Central memory CD4-positive, alpha-beta T cell (primary cell): Measurements from ENCODE around the gene MMP23B.
"Not testable (repeated sequence)": the region's sequence is repeated elsewhere in the genome, so short reads cannot be mapped to it uniquely, and the experiment has no call there.

Experiments
- DNase-seq: peaks from one replicate; pipeline ENCODE4 v3.0.0; 2022

Gene MMP23B

DNA sequence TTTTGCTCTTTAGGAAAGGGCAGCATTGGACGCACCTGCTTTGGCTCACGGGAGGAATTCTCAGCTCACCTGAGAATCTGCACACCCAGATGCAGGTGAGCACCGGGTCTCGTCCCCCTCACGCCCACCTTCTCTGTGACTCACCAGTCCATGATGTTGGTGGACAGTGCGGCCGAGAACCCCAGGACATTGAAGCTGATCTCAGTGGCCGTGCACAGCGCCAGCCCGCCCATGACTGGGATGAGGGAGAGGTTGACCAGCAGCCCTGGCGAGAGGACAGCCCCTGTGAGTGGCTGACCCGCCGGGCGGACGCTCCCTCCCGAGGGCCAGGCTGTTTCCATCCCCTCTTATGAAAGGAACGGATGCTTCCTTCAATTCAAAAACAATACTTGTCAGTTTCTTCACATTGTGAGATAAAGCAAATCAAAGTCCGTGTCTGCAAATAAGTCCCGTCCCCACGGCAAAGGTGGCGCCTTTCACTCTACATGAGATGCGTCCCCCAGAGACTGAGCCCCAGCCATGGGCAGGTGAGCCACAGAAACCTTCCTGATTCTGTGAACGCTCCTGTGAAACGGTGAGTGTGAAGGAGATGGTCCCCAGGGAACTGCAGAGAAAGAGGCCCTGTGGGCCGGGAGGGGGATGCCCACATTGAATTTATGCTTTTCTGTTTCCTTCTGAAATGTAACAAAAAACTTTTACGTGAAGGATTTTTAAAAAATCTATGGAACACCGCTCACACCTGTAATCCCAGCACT is 39.6 kb downstream of the MMP23B start:
- DNase-seq = no peak

- no peak for DNase-seq
Observed at GRCh38 chr1:1672181-1672965, 40.4 kb downstream of the MMP23B start.

- not testable (repeated sequence) for DNase-seq
Observed at GRCh38 chr1:1674806-1675205, 42.8 kb downstream of the MMP23B start.

- not testable (repeated sequence) for DNase-seq
Observed at GRCh38 chr1:1675218-1675617, 43.2 kb downstream of the MMP23B start.

- DNase-seq = not testable (repeated sequence)
Observed at GRCh38 chr1:1676087-1676486, 44.1 kb downstream of the MMP23B start.

DNA sequence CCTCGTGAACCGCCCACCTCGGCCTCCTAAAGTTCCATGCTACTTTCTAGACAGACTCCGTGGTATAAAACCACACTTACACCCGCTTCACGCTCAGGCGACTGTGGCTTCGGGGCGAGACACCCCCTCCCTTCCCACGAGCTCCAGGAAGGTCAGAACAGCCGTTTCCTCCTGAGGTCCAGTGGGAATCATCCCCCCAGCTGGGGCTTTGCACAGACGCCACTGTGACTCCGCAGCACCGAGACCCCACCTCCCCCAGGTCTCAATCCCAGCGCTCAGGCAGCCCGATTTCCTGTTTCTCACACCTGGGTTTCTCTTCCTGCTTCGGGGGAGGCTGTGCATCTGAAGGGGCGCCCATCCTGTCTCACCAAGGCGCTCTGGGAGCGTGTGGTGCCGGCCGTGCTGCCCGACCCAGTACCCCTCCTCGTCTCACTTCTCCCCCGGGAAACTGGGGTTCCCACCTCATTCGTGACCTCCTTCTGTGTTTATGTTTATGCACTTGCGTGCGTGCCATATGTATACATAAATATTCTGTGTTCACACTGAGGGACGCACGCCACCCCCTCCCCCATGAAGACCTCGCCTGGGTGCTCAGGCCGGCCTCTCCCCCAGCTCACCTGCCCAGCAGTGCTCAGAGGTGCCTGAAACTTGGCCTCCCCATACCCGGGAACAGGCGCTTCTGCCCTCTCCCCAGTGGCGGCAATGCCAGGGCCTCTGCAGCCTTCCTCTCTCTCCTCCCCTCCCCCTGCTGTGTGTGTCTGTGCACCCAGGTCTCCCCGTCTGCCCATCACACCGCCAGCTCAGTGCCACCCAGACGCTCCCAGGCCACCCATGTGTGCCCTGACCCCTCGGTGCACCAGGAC is 46.0 kb downstream of the MMP23B start:
- peak; percentile 58 for DNase-seq

GRCh38 chr1:1678581-1679380 is 46.8 kb downstream of the MMP23B start:
- DNase-seq = peak; percentile 20

GRCh38 chr1:1680031-1680911 is 48.3 kb downstream of the MMP23B start:
- DNase-seq = no peak

DNA sequence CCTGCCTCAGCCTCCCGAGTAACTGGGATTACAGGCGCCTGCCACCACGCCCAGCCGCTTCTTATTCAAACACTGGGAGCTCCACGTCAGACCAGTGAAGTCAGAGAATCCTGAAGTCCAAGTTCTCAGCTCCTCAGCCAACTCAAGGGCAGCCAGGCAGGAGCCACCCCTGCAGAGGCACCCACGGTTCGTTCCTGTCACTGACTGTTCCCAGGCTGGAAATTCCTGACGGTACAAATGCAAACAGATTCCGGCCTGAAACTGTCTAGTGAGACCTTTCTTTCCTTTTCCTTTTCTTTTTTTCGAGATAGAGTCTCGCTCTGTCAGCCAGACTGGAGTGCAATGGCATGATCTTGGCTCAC is 48.9 kb downstream of the MMP23B start:
- no peak for DNase-seq

DNA sequence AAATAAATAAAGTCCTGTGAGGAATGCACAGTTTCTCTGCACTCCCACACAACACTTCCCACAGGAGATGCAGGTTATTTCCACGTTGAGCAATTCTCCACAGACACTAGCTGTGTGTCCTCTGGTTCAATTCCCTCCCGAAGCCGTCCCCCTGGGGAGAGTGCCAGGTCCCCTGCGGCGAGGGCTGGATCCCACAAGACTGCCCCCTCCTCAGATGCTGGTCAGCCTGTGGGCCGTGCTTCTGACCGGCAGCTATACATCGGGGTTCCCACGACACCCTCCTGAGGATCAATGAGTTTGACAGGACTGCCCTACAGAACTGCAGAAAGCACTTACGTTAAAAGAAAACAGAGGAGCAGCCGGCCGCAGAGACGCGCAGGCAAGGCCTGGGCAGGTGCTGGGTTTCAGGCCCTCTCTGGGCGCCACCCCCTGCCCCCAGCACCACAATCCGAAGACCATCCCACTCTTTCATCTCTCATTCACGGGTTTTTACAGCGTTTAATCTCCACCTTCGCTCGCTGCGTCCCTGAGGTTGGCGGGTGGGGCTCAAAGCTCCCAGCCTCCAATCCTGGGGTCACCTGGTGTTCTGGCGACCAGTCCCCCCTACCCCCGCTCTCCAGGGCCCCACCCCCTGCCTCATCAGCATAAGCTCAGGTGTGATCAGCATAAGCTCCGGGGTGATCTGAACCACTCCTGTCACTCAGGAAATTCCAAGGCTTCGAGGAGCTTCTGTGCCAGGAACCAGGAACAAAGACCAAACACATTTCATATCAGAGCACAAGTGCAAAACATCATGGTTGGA is 51.3 kb downstream of the MMP23B start:
- DNase-seq = no peak
